ENCODE measurements around the gene UCHL1. TPM values are rescaled to one million over a fixed set of nuclear protein-coding genes. Genes with fewer than 3 reads are reported as not detected.

Gene UCHL1
- total RNA-seq, 1 experiment from 2014 or later = 0.54 TPM

DNA sequence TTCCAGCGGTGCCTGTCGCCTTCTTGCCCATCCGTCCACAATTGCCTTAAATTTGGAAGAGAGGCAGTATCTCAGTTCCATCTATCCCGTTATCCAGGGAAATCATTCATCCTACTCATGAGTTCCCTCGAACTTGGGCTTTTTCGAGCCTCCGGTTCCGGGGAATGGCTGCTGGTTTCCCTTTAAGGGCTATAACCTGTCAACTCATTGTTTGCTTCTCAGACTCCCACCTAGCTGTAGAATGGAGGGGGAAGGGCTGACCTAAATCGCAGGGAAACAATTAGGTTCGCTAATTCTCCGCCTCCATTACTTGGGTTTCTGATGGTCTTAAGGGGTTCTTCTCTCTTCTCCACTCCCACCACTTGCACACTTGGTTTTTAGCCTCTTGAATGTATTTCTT is 1.2 kb downstream of the UCHL1 start:
- H3K36me3 ChIP-seq (ENCODE audit: control insufficient read depth in 1 of 2, insufficient read depth in 2 of 2, low read length in 2 of 2) = no peaks in the 10 kb centered on the region
- TF ChIP-seq EGR1 (IDR thresholded peaks at IDR 0.05; ENCODE audit: low read depth) (no peak), RAD21 (IDR thresholded peaks at IDR 0.05; ENCODE audit: low read depth) (no peak), FOSL1 (IDR thresholded peaks at IDR 0.05; ENCODE audit: low read depth) (no peak), EZH2phosphoT487 (IDR thresholded peaks at IDR 0.05; ENCODE audit: borderline replicate concordance) (no peak)
- no peaks in the 10 kb centered on the region for H3K9me3 ChIP-seq (ENCODE audit: control insufficient read depth in 1 of 2, insufficient read depth in 1 of 2, low read depth in 1 of 2, low read length in 2 of 2)
- no peak overlapping the region for H3K9ac ChIP-seq (ENCODE audit: low read length)
- no peak overlapping the region for H3K4me3 ChIP-seq (replicated peaks in 1 of 2; ENCODE audit: low read depth in 1 of 2, low read length in 2 of 2)
- H4K20me1 ChIP-seq (ENCODE audit: insufficient read depth) = no peaks in the 10 kb centered on the region
- H3K4me1 ChIP-seq (ENCODE audit: control insufficient read depth in 1 of 2, insufficient read depth in 2 of 2, low read length in 2 of 2) = peaks cover 0 to 8% of the 10 kb centered on the region in 2 experiments; a peak in 2 of 4 replicates
- ChIA-PET CTCF (interaction anchor here (0.6 to 3.1 kb wide), 7 partner anchors 330 to 633 kb away, joined by 3 to 24 read pairs (median 5); partner anchors contain the start of gene PHOX2B), RAD21 (ENCODE audit: low non-redundant PET in 1 of 2, low total read pairs in 2 of 2, uncharacterized antibody in 2 of 2, unreplicated experiment in 2 of 2) (no interaction called here), POLR2A (no interaction called here)
- no peak overlapping the region for H3K27ac ChIP-seq (ENCODE audit: low read depth, low read length)
- ATAC-seq = no peak
- no TSS peak for BruUV-seq (replicated peaks)
- no peak for DNase-seq (ENCODE audit: low read depth, low spot score)
- intact Hi-C loops (cut with micrococcal nuclease) = no loop called here
- no peaks in the 10 kb centered on the region for H3K9me2 ChIP-seq (ENCODE audit: insufficient read depth)
- no peaks in the 10 kb centered on the region for H3K79me2 ChIP-seq (ENCODE audit: insufficient read depth, low read length)
- no peaks in the 10 kb centered on the region for H3K27me3 ChIP-seq (ENCODE audit: insufficient read depth, low read length)
- no peak overlapping the region for H3K4me2 ChIP-seq (ENCODE audit: low read length)
- H2AFZ ChIP-seq (ENCODE audit: low read depth, low read length, poor library complexity, severe bottlenecking) = peak overlapping the region; percentile 93

DNA sequence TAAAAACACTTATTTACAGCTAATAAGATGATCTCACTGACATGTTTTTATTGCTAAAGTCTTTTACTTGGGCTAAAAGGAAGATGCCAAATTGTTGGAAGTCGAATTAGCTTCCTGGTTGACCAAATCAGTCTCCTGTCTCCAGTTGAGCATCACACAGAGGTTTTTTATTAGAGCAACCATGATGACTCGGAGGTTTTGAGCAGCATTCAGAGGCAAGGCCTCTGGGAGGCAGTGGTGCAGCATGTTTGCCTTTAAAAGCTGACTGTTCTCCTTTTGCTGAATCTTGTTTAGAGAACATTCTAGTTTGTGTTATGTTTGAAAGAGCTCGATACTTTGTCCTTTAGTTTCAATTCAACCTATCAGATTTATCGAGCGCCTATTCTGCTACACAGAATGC is 2.1 kb downstream of the UCHL1 start:
- H3K79me2 ChIP-seq (ENCODE audit: insufficient read depth, low read length) = no peaks in the 10 kb centered on the region
- no peaks in the 10 kb centered on the region for H3K9me3 ChIP-seq (ENCODE audit: control insufficient read depth in 1 of 2, insufficient read depth in 1 of 2, low read depth in 1 of 2, low read length in 2 of 2)
- DNase-seq (ENCODE audit: low read depth, low spot score) (peak; percentile 56), ATAC-seq (peak; percentile 87)
- H3K4me1 ChIP-seq (ENCODE audit: control insufficient read depth in 1 of 2, insufficient read depth in 2 of 2, low read length in 2 of 2) = peaks cover 0 to 8% of the 10 kb centered on the region in 2 experiments; a peak in 2 of 4 replicates
- H3K9ac ChIP-seq (ENCODE audit: low read length) = no peak overlapping the region
- RAD21 ChIA-PET (ENCODE audit: low non-redundant PET in 1 of 2, low total read pairs in 2 of 2, uncharacterized antibody in 2 of 2, unreplicated experiment in 2 of 2) = no interaction called here
- CTCF ChIA-PET = interaction anchor here (0.5 to 3.1 kb wide), 11 partner anchors 22 to 986 kb away, joined by 3 to 24 read pairs (median 4); partner anchors contain the start of gene PHOX2B
- intact Hi-C loops (cut with micrococcal nuclease) = no loop called here
- H3K4me3 ChIP-seq (replicated peaks in 1 of 2; ENCODE audit: low read depth in 1 of 2, low read length in 2 of 2) = no peak overlapping the region
- no peaks in the 10 kb centered on the region for H3K36me3 ChIP-seq (ENCODE audit: control insufficient read depth in 1 of 2, insufficient read depth in 2 of 2, low read length in 2 of 2)
- TF ChIP-seq, protein P1, sequence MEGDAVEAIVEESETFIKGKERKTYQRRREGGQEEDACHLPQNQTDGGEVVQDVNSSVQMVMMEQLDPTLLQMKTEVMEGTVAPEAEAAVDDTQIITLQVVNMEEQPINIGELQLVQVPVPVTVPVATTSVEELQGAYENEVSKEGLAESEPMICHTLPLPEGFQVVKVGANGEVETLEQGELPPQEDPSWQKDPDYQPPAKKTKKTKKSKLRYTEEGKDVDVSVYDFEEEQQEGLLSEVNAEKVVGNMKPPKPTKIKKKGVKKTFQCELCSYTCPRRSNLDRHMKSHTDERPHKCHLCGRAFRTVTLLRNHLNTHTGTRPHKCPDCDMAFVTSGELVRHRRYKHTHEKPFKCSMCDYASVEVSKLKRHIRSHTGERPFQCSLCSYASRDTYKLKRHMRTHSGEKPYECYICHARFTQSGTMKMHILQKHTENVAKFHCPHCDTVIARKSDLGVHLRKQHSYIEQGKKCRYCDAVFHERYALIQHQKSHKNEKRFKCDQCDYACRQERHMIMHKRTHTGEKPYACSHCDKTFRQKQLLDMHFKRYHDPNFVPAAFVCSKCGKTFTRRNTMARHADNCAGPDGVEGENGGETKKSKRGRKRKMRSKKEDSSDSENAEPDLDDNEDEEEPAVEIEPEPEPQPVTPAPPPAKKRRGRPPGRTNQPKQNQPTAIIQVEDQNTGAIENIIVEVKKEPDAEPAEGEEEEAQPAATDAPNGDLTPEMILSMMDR (IDR thresholded peaks at IDR 0.05 in 2 of 3, conservative IDR thresholded peaks at IDR 0.05 in 1 of 3; ENCODE audit: borderline replicate concordance in 1 of 3, insufficient read depth in 1 of 3, low read depth in 2 of 3, low read length in 2 of 3) = peak; percentile 44 to 64 (median 53); a peak in 4 of 6 replicates
- peak; percentile 39 for TF ChIP-seq YY1 (IDR thresholded peaks at IDR 0.05; ENCODE audit: extremely low read depth, insufficient replicate concordance, low read depth, low read length)
- TF ChIP-seq RAD21 (IDR thresholded peaks at IDR 0.05; ENCODE audit: low read depth) = peak; percentile 77
- no peak for TF ChIP-seq ELF1 (IDR thresholded peaks at IDR 0.05; ENCODE audit: borderline replicate concordance, low read depth)
- no peaks in the 10 kb centered on the region for H3K27me3 ChIP-seq (ENCODE audit: insufficient read depth, low read length)
- no peak overlapping the region for H3K4me2 ChIP-seq (ENCODE audit: low read length)
- H3K27ac ChIP-seq (ENCODE audit: low read depth, low read length) = no peak overlapping the region
- peak overlapping the region; percentile 93 for H2AFZ ChIP-seq (ENCODE audit: low read depth, low read length, poor library complexity, severe bottlenecking)
- H4K20me1 ChIP-seq (ENCODE audit: insufficient read depth) = no peaks in the 10 kb centered on the region
- POLR2A ChIA-PET = interaction anchor here (1.5 kb wide), 1 partner anchor 44 kb away, joined by 3 read pairs; the partner anchor contains the start of gene APBB2
- H3K9me2 ChIP-seq (ENCODE audit: insufficient read depth) = no peaks in the 10 kb centered on the region
- no TSS peak for BruUV-seq (replicated peaks)
